ENCODE results near the gene SPOP.
"Not testable (repeated sequence)": the region's sequence is repeated elsewhere in the genome, so short reads cannot be mapped to it uniquely, and the experiment has no call there.

SPOP gene

GRCh38 chr17:49573510-49574322 is 104.2 kb downstream of the SPOP start:
- DNase-seq (ENCODE audit: low read depth, low spot score): no peak

GRCh38 chr17:49572806-49573420 is 105.0 kb downstream of the SPOP start:
- DNase-seq (ENCODE audit: low read depth, low spot score): no peak

- no peak for DNase-seq (ENCODE audit: low read depth, low spot score)
Observed at GRCh38 chr17:49572226-49572625, 105.7 kb downstream of the SPOP start.

- no peak for DNase-seq (ENCODE audit: low read depth, low spot score)
Observed at GRCh38 chr17:49571764-49572163, 106.1 kb downstream of the SPOP start.

GRCh38 chr17:49571283-49571682 is 106.6 kb downstream of the SPOP start:
- DNase-seq (ENCODE audit: low read depth, low spot score): no peak

GRCh38 chr17:49570540-49571242 is 107.2 kb downstream of the SPOP start:
- DNase-seq (ENCODE audit: low read depth, low spot score): no peak

GRCh38 chr17:49568695-49569047 is 109.2 kb downstream of the SPOP start:
- DNase-seq (ENCODE audit: low read depth, low spot score): not testable (repeated sequence)

GRCh38 chr17:49567871-49568694 is 109.8 kb downstream of the SPOP start:
- DNase-seq (ENCODE audit: low read depth, low spot score): peak; percentile 90

- no peak for DNase-seq (ENCODE audit: low read depth, low spot score)
Observed at GRCh38 chr17:49567104-49567521, 110.8 kb downstream of the SPOP start.

GRCh38 chr17:49566668-49567071 is 111.2 kb downstream of the SPOP start:
- no peak for DNase-seq (ENCODE audit: low read depth, low spot score)

GRCh38 chr17:49565948-49566491 is 111.9 kb downstream of the SPOP start:
- peak; percentile 28 for DNase-seq (ENCODE audit: low read depth, low spot score)

GRCh38 chr17:49564638-49565037 is 113.3 kb downstream of the SPOP start:
- DNase-seq (ENCODE audit: low read depth, low spot score): no peak

GRCh38 chr17:49557312-49558024 is 120.4 kb downstream of the SPOP start:
- DNase-seq (ENCODE audit: low read depth, low spot score): peak; percentile 63

GRCh38 chr17:49556223-49556943 is 121.5 kb downstream of the SPOP start:
- DNase-seq (ENCODE audit: low read depth, low spot score): peak; percentile 89

- DNase-seq (ENCODE audit: low read depth, low spot score): no peak
Observed at GRCh38 chr17:49555495-49556222, 122.2 kb downstream of the SPOP start.

GRCh38 chr17:49554694-49555494 is 123.0 kb downstream of the SPOP start:
- no peak for DNase-seq (ENCODE audit: low read depth, low spot score)

GRCh38 chr17:49553676-49554335 is 124.1 kb downstream of the SPOP start:
- DNase-seq (ENCODE audit: low read depth, low spot score): no peak
